Endothelial cell of umbilical vein (primary cell): Measurements from ENCODE around the gene ALDH1L2.

Experiments used
- EZH2 ChIP-seq: IDR thresholded peaks from 2 replicates; pipeline ENCODE4 v1.6.1; 2012; ENCODE audit warnings: borderline replicate concordance, low read depth, mild to moderate bottlenecking, moderate library complexity, low read length, inconsistent platforms; ENCODE audit not compliant: severe bottlenecking
- FOS ChIP-seq: IDR thresholded peaks from 2 replicates; pipeline ENCODE4 v1.6.1; 2011; ENCODE audit warnings: mild to moderate bottlenecking, low read length, moderate library complexity, borderline replicate concordance; ENCODE audit not compliant: insufficient read depth
- JUN ChIP-seq: IDR thresholded peaks from 2 replicates; pipeline ENCODE4 v1.6.1; 2011; ENCODE audit warnings: borderline replicate concordance, low read depth; ENCODE audit not compliant: insufficient read length, insufficient read depth
- POLR2A ChIP-seq: IDR thresholded peaks from 2 replicates; pipeline ENCODE4 v1.6.1; 2012; ENCODE audit warnings: low read depth, mild to moderate bottlenecking, control low read depth, low read length
- POLR2AphosphoS5 ChIP-seq: IDR thresholded peaks from 2 replicates; pipeline ENCODE4 v1.6.1; 2012; ENCODE audit warnings: low read depth, mild to moderate bottlenecking, control low read depth, low read length, moderate library complexity; ENCODE audit not compliant: insufficient read depth
- TF ChIP-seq, protein P1 (sequence below), 2 donors: IDR thresholded peaks; 1 replicate in 1 of 2; 2 replicates in 1 of 2; pipeline ENCODE4 v1.5.1; 2011; ENCODE audit warnings: low read length in 2 of 2, mild to moderate bottlenecking in 2 of 2, moderate library complexity in 2 of 2, control low read depth in 1 of 2, inconsistent platforms in 1 of 2, low read depth in 1 of 2; ENCODE audit not compliant: insufficient read depth in 1 of 2; ENCODE audit errors: extremely low read depth in 1 of 2

DNA sequence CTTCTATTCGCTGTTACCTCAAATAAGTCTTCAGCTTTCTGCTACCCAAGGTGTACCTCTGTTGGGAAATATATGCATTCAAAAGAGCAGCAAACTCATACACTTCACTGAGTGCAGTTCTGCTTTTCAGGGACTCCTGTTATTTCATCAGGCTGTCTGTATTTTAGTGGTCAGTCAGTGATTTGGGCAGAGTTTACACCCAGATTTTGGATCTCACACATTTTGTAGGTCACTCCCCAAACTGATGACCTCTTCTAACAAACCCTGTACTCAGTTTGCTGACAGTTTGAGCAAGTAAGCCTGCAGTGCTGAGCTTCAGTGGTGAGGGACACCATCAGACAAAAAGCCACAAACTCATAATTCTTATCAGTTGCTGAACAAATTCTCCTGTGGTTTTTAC, 15.1 kb upstream of the ALDH1L2 start:
- TF ChIP-seq, protein P1, sequence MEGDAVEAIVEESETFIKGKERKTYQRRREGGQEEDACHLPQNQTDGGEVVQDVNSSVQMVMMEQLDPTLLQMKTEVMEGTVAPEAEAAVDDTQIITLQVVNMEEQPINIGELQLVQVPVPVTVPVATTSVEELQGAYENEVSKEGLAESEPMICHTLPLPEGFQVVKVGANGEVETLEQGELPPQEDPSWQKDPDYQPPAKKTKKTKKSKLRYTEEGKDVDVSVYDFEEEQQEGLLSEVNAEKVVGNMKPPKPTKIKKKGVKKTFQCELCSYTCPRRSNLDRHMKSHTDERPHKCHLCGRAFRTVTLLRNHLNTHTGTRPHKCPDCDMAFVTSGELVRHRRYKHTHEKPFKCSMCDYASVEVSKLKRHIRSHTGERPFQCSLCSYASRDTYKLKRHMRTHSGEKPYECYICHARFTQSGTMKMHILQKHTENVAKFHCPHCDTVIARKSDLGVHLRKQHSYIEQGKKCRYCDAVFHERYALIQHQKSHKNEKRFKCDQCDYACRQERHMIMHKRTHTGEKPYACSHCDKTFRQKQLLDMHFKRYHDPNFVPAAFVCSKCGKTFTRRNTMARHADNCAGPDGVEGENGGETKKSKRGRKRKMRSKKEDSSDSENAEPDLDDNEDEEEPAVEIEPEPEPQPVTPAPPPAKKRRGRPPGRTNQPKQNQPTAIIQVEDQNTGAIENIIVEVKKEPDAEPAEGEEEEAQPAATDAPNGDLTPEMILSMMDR (IDR thresholded peaks at IDR 0.05; ENCODE audit: extremely low read depth in 1 of 2, insufficient read depth in 1 of 2, low read depth in 1 of 2, low read length in 2 of 2), result no peak
- no peak for TF ChIP-seq FOS
- no peak for TF ChIP-seq JUN
- TF ChIP-seq POLR2AphosphoS5, result no peak
- no peak for TF ChIP-seq POLR2A
- TF ChIP-seq EZH2, result no peak
